ENCODE measurements around the gene TIAM2. TPM values are rescaled to one million over a fixed set of nuclear protein-coding genes. Genes with fewer than 3 reads are reported as not detected.

The TIAM2 gene
- total and polyA plus RNA-seq, 2 donors (not counting 3 experiments of a cell fraction or from before 2014, with no cell fraction given) = 9.6 to 18.5 TPM

DNA sequence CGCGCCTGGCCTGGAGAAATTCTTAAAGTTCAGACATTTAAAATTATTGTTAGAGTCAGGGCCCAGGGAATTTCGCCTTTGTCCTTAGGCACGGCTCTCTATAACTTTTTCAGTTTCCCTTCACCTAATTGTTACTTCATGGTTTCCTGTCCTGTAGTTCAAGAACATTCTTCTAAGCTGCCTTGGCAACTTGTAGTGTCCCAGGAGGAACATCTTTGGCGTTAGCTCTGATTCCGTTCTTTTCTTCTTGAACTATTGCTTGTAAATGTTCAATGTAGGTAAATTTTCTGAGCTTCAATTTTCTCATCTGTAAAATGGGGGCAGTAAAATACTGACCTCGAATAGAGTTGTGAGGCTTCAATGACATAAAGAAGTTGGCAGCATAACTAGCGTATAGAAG lies 41.8 kb downstream of the TIAM2 start:
- Histone ChIP-seq H3K4me2 (ENCODE audit: insufficient read depth, low read length) (no peak overlapping the region), H2AFZ (ENCODE audit: low read depth, low read length) (no peak overlapping the region), H3K9me1 (replicated peaks; ENCODE audit: control insufficient read depth, extremely low read depth, insufficient read depth, low read length) (no peaks in the 10 kb centered on the region), H3K4me1 (ENCODE audit: control insufficient read depth, extremely low read depth, insufficient read depth, low read length) (peaks cover 4% of the 10 kb centered on the region), H3K79me2 (ENCODE audit: control insufficient read depth, insufficient read depth, low read length) (no peaks in the 10 kb centered on the region), H3K27ac (ENCODE audit: insufficient read depth, low read depth, low read length) (no peak overlapping the region), H3K9me3 (replicated peaks; ENCODE audit: control insufficient read depth, insufficient read depth, low read length) (no peaks in the 10 kb centered on the region), H3K9ac (replicated peaks; ENCODE audit: extremely low read depth, insufficient read depth, low read length) (no peak overlapping the region), H3K27me3 (ENCODE audit: control insufficient read depth in 2 of 2, insufficient read depth in 2 of 2, low read length in 2 of 2) (no peaks in the 10 kb centered on the region), H3K36me3 (ENCODE audit: control insufficient read depth in 2 of 2, extremely low read depth in 1 of 2, insufficient read depth in 2 of 2, low read length in 2 of 2) (no peaks in the 10 kb centered on the region), H4K20me1 (replicated peaks; ENCODE audit: control insufficient read depth, extremely low read depth, insufficient read depth, low read length) (no peaks in the 10 kb centered on the region), H3K4me3 (replicated peaks in 1 of 3; ENCODE audit: insufficient read depth in 1 of 3, low read depth in 1 of 3, low read length in 3 of 3) (no peak overlapping the region)
- intact Hi-C loops (cut with micrococcal nuclease) = no loop called here
- CTCF ChIA-PET = interaction anchor here (0.9 to 1.7 kb wide), 3 partner anchors 11 to 36 kb away, joined by 3 read pairs; no protein-coding TSS in a partner anchor
- TF ChIP-seq, protein P1, sequence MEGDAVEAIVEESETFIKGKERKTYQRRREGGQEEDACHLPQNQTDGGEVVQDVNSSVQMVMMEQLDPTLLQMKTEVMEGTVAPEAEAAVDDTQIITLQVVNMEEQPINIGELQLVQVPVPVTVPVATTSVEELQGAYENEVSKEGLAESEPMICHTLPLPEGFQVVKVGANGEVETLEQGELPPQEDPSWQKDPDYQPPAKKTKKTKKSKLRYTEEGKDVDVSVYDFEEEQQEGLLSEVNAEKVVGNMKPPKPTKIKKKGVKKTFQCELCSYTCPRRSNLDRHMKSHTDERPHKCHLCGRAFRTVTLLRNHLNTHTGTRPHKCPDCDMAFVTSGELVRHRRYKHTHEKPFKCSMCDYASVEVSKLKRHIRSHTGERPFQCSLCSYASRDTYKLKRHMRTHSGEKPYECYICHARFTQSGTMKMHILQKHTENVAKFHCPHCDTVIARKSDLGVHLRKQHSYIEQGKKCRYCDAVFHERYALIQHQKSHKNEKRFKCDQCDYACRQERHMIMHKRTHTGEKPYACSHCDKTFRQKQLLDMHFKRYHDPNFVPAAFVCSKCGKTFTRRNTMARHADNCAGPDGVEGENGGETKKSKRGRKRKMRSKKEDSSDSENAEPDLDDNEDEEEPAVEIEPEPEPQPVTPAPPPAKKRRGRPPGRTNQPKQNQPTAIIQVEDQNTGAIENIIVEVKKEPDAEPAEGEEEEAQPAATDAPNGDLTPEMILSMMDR (IDR thresholded peaks at IDR 0.05; ENCODE audit: extremely low read depth in 1 of 2, insufficient read depth in 1 of 2, low read depth in 1 of 2, low read length in 2 of 2) = no peak
- TF ChIP-seq FOS (IDR thresholded peaks at IDR 0.05; ENCODE audit: borderline replicate concordance, insufficient read depth, low read length) (no peak), MYC (IDR thresholded peaks at IDR 0.05; ENCODE audit: low read depth, low read length) (no peak), GATA2 (IDR thresholded peaks at IDR 0.05; ENCODE audit: insufficient read depth, insufficient read length, low read depth, low read length) (no peak), POLR2A (IDR thresholded peaks at IDR 0.05; ENCODE audit: low read depth, low read length) (no peak), JUN (IDR thresholded peaks at IDR 0.05; ENCODE audit: borderline replicate concordance, insufficient read depth, insufficient read length, low read depth) (no peak), EZH2 (IDR thresholded peaks at IDR 0.05; ENCODE audit: borderline replicate concordance, low read depth, low read length, severe bottlenecking) (no peak), POLR2AphosphoS5 (IDR thresholded peaks at IDR 0.05; ENCODE audit: insufficient read depth, low read depth, low read length) (no peak)
- TF ChIP-seq, protein P2, sequence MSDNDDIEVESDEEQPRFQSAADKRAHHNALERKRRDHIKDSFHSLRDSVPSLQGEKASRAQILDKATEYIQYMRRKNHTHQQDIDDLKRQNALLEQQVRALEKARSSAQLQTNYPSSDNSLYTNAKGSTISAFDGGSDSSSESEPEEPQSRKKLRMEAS (IDR thresholded peaks at IDR 0.05; ENCODE audit: insufficient read depth, insufficient read length) = no peak
- BruUV-seq (replicated peaks) = no TSS peak
- dilution Hi-C loops (cut with MboI; ENCODE audit: extremely low pct_ligation_motif_present, low sequenced_read_pairs) = no loop called here
- FAIRE-seq (no peak), DNase-seq (ENCODE audit: low read depth, low spot score) (no peak)
- POLR2A ChIA-PET = no interaction called here

Measured in endothelial cell of umbilical vein (primary cell).